ENCODE data around the gene PTCD2. TPM values are rescaled to one million over a fixed set of nuclear protein-coding genes. Genes with fewer than 3 reads are reported as not detected.

Gene PTCD2
- total RNA-seq, 1 donor: 11.7 TPM

- DNase-seq (ENCODE audit: low read depth): no peak
- peak; percentile 59 for TF ChIP-seq CTCF (IDR thresholded peaks at IDR 0.05; ENCODE audit: insufficient read depth, low read depth, low read length)
- no peak overlapping the region for H3K4me3 ChIP-seq (ENCODE audit: low read depth, low read length)
Observed at GRCh38 chr5:72355706-72356299, 35.6 kb downstream of the PTCD2 start.

- TF ChIP-seq CTCF (IDR thresholded peaks at IDR 0.05; ENCODE audit: insufficient read depth, low read depth, low read length): no peak
- H3K4me3 ChIP-seq (ENCODE audit: low read depth, low read length): no peak overlapping the region
- DNase-seq (ENCODE audit: low read depth): no peak
Observed at GRCh38 chr5:72356361-72356760, 36.2 kb downstream of the PTCD2 start.

GRCh38 chr5:72358925-72359324 is 38.8 kb downstream of the PTCD2 start:
- TF ChIP-seq CTCF (IDR thresholded peaks at IDR 0.05; ENCODE audit: insufficient read depth, low read depth, low read length): no peak
- no peak overlapping the region for H3K4me3 ChIP-seq (ENCODE audit: low read depth, low read length)

GRCh38 chr5:72359886-72360285 is 39.7 kb downstream of the PTCD2 start:
- no peak for DNase-seq (ENCODE audit: low read depth)
- no peak overlapping the region for H3K4me3 ChIP-seq (ENCODE audit: low read depth, low read length)
- TF ChIP-seq CTCF (IDR thresholded peaks at IDR 0.05; ENCODE audit: insufficient read depth, low read depth, low read length): no peak

More at GRCh38 chr5:72358925-72359324, 38.8 kb downstream of the PTCD2 start:
- no peak for DNase-seq (ENCODE audit: low read depth)

GRCh38 chr5:72363166-72363802 is 43.1 kb downstream of the PTCD2 start:
- peak; percentile 50 for DNase-seq (ENCODE audit: low read depth)
- H3K4me3 ChIP-seq (ENCODE audit: low read depth, low read length): no peak overlapping the region
- TF ChIP-seq CTCF (IDR thresholded peaks at IDR 0.05; ENCODE audit: insufficient read depth, low read depth, low read length): no peak

- H3K4me3 ChIP-seq (ENCODE audit: low read depth, low read length): no peak overlapping the region
- TF ChIP-seq CTCF (IDR thresholded peaks at IDR 0.05; ENCODE audit: insufficient read depth, low read depth, low read length): no peak
- DNase-seq (ENCODE audit: low read depth): no peak
Observed at GRCh38 chr5:72364171-72364570, 44.0 kb downstream of the PTCD2 start.

All from fibroblast of villous mesenchyme (primary cell).